CD8-positive, alpha-beta memory T cell (primary cell): Measurements from ENCODE around the gene L3MBTL3. TPM values are rescaled to one million over a fixed set of nuclear protein-coding genes. Genes with fewer than 3 reads are reported as not detected.

Experiments
- CTCF ChIA-PET: fragments of 350-600 bp; sonication (Branson Sonifier 250); formaldehyde crosslinking; loops from one replicate; lab custom pipeline; 2021; ENCODE audit warnings: antibody characterized with exemption; lab: Charles Lee
- POLR2A ChIA-PET: fragments of 350-600 bp; sonication (Branson Sonifier 250); formaldehyde crosslinking; loops from one replicate; lab custom pipeline; 2021; ENCODE audit warnings: antibody characterized with exemption; lab: Charles Lee
- DNase-seq, 5 donors: peaks; one replicate each; pipeline versions ENCODE4 v3.0.0 to v3.0.0-alpha.2; 2020 to 2022; ENCODE audit warnings: mixed read lengths in 1 of 5
- H3K27ac ChIP-seq: one replicate; pipeline ENCODE4 v1.7.0; 2013; ENCODE audit warnings: low read depth, mild to moderate bottlenecking, low read length, moderate library complexity
- H3K27me3 ChIP-seq: 2 replicates; pipeline ENCODE4 v1.7.0; 2013; ENCODE audit warnings: low read length, mild to moderate bottlenecking; ENCODE audit not compliant: insufficient read depth, poor library complexity, severe bottlenecking
- H3K36me3 ChIP-seq: 2 replicates; pipeline ENCODE4 v1.7.0; 2013; ENCODE audit warnings: mild to moderate bottlenecking, low read length, moderate library complexity; ENCODE audit not compliant: insufficient read depth
- H3K4me1 ChIP-seq: 2 replicates; pipeline ENCODE4 v1.7.0; 2013; ENCODE audit warnings: mild to moderate bottlenecking, low read length, moderate library complexity; ENCODE audit not compliant: insufficient read depth
- H3K4me3 ChIP-seq: 2 replicates; pipeline ENCODE4 v1.7.0; 2013; ENCODE audit warnings: mild to moderate bottlenecking, low read length
- H3K9me3 ChIP-seq: 2 replicates; pipeline ENCODE4 v1.7.0; 2013; ENCODE audit warnings: mild to moderate bottlenecking, low read length
- H3K27ac Mint-ChIP-seq, 8 donors: one replicate each; pipeline ENCODE4 v1.8.0; 2020 to 2021; ENCODE audit warnings: mixed read lengths in 8 of 8, mild to moderate bottlenecking in 6 of 8, inconsistent platforms in 3 of 8, moderate library complexity in 3 of 8
- H3K27me3 Mint-ChIP-seq, 2 donors: one replicate each; pipeline ENCODE4 v1.8.0; 2020 to 2021; ENCODE audit warnings: mixed read lengths in 2 of 2, mild to moderate bottlenecking in 1 of 2, moderate library complexity in 1 of 2
- H3K36me3 Mint-ChIP-seq, 3 donors: one replicate each; pipeline ENCODE4 v1.8.0; 2020 to 2021; ENCODE audit warnings: mixed read lengths in 3 of 3, inconsistent platforms in 1 of 3, mild to moderate bottlenecking in 1 of 3
- H3K4me1 Mint-ChIP-seq, 3 donors: one replicate each; pipeline ENCODE4 v1.8.0; 2020 to 2021; ENCODE audit warnings: mixed read lengths in 3 of 3, inconsistent platforms in 1 of 3, mild to moderate bottlenecking in 1 of 3
- H3K4me3 Mint-ChIP-seq, 7 donors: one replicate each; pipeline ENCODE4 v1.8.0; 2020 to 2021; ENCODE audit warnings: mixed read lengths in 7 of 7, mild to moderate bottlenecking in 6 of 7, moderate library complexity in 4 of 7, inconsistent platforms in 2 of 7
- H3K9me3 Mint-ChIP-seq, 5 donors: one replicate each; pipeline ENCODE4 v1.8.0; 2020 to 2022; ENCODE audit warnings: mixed read lengths in 5 of 5, mild to moderate bottlenecking in 3 of 5, moderate library complexity in 2 of 5, inconsistent platforms in 1 of 5
- polyA plus RNA-seq: library from polyadenylated mRNA; unstranded; fragments of 300-500 nt; fragmentation: Illumina TruSeq; gene quantifications from one replicate; pipeline ENCODE4 v1.2.3, GENCODE V29; 2021
- total RNA-seq, 2 experiments: library from RNA; stranded (reverse); gene quantifications; one replicate each; pipeline ENCODE4 v1.2.3, GENCODE V29; 2021

L3MBTL3 gene
- total and polyA plus RNA-seq, 3 experiments from 2014 or later, result 6.6 to 11.1 (median 10.2) TPM

DNA sequence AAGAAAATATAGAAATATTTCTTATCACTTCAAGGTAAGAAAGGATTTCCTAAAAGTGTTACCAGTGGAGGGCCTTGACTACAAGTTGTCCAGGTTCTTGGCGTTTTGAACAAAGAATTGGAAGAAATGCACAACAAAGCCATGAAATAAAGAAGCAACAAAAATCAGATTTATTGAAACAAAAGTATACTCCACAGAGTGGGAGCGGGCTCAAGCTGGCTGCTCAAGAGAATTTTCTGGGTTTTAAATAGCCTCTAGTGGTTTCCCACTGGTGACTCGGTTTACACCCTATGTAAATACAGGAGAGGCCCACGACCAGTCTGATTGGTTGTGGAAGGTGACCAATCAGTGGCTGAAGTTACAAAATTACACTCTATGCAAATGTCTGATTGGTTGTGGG is 140.2 kb downstream of the L3MBTL3 start:
- CTCF ChIA-PET, result no interaction called here
- peak overlapping the region in 6 of 8 donors; percentile 11 to 81 (median 42) for H3K27ac Mint-ChIP-seq

GRCh38 chr6:130159956-130160355 is 141.6 kb downstream of the L3MBTL3 start:
- POLR2A ChIA-PET, result no interaction called here
- H3K27me3 Mint-ChIP-seq, result no peaks in the 10 kb centered on the region
- CTCF ChIA-PET, result no interaction called here

More for the DNA sequence above, 140.2 kb downstream of the L3MBTL3 start:
- H3K27ac ChIP-seq, result no peak overlapping the region
- H3K4me1 Mint-ChIP-seq, result peaks cover 31 to 52% (median 38%) of the 10 kb centered on the region in 3 donors
- no peak for DNase-seq
- H3K27me3 ChIP-seq, result no peaks in the 10 kb centered on the region
- no peaks in the 10 kb centered on the region for H3K4me1 ChIP-seq
- H3K9me3 Mint-ChIP-seq, result peaks cover 0 to 6% (median 0%) of the 10 kb centered on the region in 5 donors
- no peaks in the 10 kb centered on the region for H3K27me3 Mint-ChIP-seq
- H3K9me3 ChIP-seq, result no peaks in the 10 kb centered on the region
- no peak overlapping the region for H3K4me3 Mint-ChIP-seq
- peaks cover 6% of the 10 kb centered on the region for H3K36me3 ChIP-seq
- peaks cover 28 to 73% (median 29%) of the 10 kb centered on the region in 3 donors for H3K36me3 Mint-ChIP-seq
- POLR2A ChIA-PET, result no interaction called here
- no peak overlapping the region for H3K4me3 ChIP-seq

GRCh38 chr6:130161683-130162404 is 143.5 kb downstream of the L3MBTL3 start:
- H3K36me3 ChIP-seq, result peaks cover 13% of the 10 kb centered on the region

More at GRCh38 chr6:130159956-130160355, 141.6 kb downstream of the L3MBTL3 start:
- H3K4me3 Mint-ChIP-seq, result no peak overlapping the region
- DNase-seq, result no peak
- H3K4me1 ChIP-seq, result no peaks in the 10 kb centered on the region
- H3K36me3 ChIP-seq, result peaks cover 12% of the 10 kb centered on the region
- no peak overlapping the region for H3K4me3 ChIP-seq
- peaks cover 32 to 79% (median 35%) of the 10 kb centered on the region in 3 donors for H3K36me3 Mint-ChIP-seq
- no peaks in the 10 kb centered on the region for H3K27me3 ChIP-seq
- no peak overlapping the region for H3K27ac ChIP-seq
- H3K27ac Mint-ChIP-seq, result peak overlapping the region; percentile 1 to 81 (median 46)
- no peaks in the 10 kb centered on the region for H3K9me3 ChIP-seq
- peaks cover 41 to 62% (median 48%) of the 10 kb centered on the region in 3 donors for H3K4me1 Mint-ChIP-seq
- H3K9me3 Mint-ChIP-seq, result peaks cover 0 to 6% (median 0%) of the 10 kb centered on the region in 5 donors

GRCh38 chr6:130162421-130162820 is 144.0 kb downstream of the L3MBTL3 start:
- Mint-ChIP-seq H3K4me3 (no peak overlapping the region), H3K9me3 (peaks cover 0 to 9% (median 0%) of the 10 kb centered on the region in 5 donors), H3K4me1 (peaks cover 57 to 81% (median 65%) of the 10 kb centered on the region in 3 donors), H3K27me3 (no peaks in the 10 kb centered on the region), H3K36me3 (peaks cover 44 to 87% (median 55%) of the 10 kb centered on the region in 3 donors), H3K27ac (peak overlapping the region in 4 of 8 donors; percentile 24 to 61 (median 54))
- Histone ChIP-seq H3K4me1 (no peaks in the 10 kb centered on the region), H3K9me3 (no peaks in the 10 kb centered on the region), H3K4me3 (no peak overlapping the region), H3K27me3 (no peaks in the 10 kb centered on the region), H3K27ac (no peak overlapping the region), H3K36me3 (peaks cover 13% of the 10 kb centered on the region)
- DNase-seq, result no peak
- ChIA-PET POLR2A (no interaction called here), CTCF (interaction anchor here (0.8 kb wide), 1 partner anchor 12 kb away, joined by 3 read pairs; no protein-coding TSS in a partner anchor)

More at GRCh38 chr6:130161683-130162404, 143.5 kb downstream of the L3MBTL3 start:
- peak overlapping the region; percentile 4 to 80 (median 42) for H3K27ac Mint-ChIP-seq
- Histone ChIP-seq H3K27me3 (no peaks in the 10 kb centered on the region), H3K9me3 (no peaks in the 10 kb centered on the region), H3K27ac (no peak overlapping the region), H3K4me3 (no peak overlapping the region), H3K4me1 (no peaks in the 10 kb centered on the region)
- DNase-seq, result no peak
- H3K27me3 Mint-ChIP-seq, result no peaks in the 10 kb centered on the region
- ChIA-PET POLR2A (interaction anchor here (0.6 kb wide), 1 partner anchor 142 kb away, joined by 14 read pairs; no protein-coding TSS in a partner anchor), CTCF (interaction anchor here (0.8 to 1.5 kb wide), 2 partner anchors 11 to 61 kb away, joined by 3 read pairs; partner anchors contain the start of gene SAMD3)
- peaks cover 43 to 83% (median 49%) of the 10 kb centered on the region in 3 donors for H3K36me3 Mint-ChIP-seq
- H3K4me1 Mint-ChIP-seq, result peaks cover 51 to 75% (median 61%) of the 10 kb centered on the region in 3 donors
- peaks cover 0 to 9% (median 0%) of the 10 kb centered on the region in 5 donors for H3K9me3 Mint-ChIP-seq
- no peak overlapping the region for H3K4me3 Mint-ChIP-seq

DNA sequence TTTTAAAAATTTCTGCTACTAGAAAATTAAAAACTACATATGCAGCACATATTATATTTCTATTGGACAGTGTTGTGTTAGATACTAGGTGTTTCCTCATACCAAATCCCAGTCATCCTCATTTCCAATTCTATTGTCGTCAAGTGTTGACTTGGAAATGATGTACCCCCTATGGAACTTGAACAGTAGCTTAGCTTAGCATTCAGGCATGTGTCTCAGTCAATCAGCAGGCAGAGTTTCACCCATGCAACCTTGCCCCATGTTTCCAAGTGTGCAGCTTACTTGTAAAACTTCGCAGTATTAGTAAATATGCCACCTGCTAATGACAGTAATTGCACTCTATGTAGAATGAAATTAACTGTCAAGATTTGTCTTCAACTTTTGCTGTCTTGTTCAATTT is 144.9 kb downstream of the L3MBTL3 start:
- H3K9me3 ChIP-seq, result no peaks in the 10 kb centered on the region
- H3K4me3 Mint-ChIP-seq, result no peak overlapping the region
- ChIA-PET POLR2A (interaction anchor here (0.6 kb wide), 1 partner anchor 29 kb away, joined by 11 read pairs; no protein-coding TSS in a partner anchor), CTCF (no interaction called here)
- peaks cover 0 to 9% (median 0%) of the 10 kb centered on the region in 5 donors for H3K9me3 Mint-ChIP-seq
- H3K27ac Mint-ChIP-seq, result peak overlapping the region in 2 of 8 donors; percentile 13 to 95
- H3K4me1 Mint-ChIP-seq, result peaks cover 57 to 83% (median 66%) of the 10 kb centered on the region in 3 donors
- H3K36me3 Mint-ChIP-seq, result peaks cover 42 to 89% (median 59%) of the 10 kb centered on the region in 3 donors
- no peaks in the 10 kb centered on the region for H3K27me3 ChIP-seq
- no peak overlapping the region for H3K4me3 ChIP-seq
- peaks cover 13% of the 10 kb centered on the region for H3K36me3 ChIP-seq
- no peaks in the 10 kb centered on the region for H3K4me1 ChIP-seq
- DNase-seq, result no peak
- no peak overlapping the region for H3K27ac ChIP-seq
- H3K27me3 Mint-ChIP-seq, result no peaks in the 10 kb centered on the region

DNA sequence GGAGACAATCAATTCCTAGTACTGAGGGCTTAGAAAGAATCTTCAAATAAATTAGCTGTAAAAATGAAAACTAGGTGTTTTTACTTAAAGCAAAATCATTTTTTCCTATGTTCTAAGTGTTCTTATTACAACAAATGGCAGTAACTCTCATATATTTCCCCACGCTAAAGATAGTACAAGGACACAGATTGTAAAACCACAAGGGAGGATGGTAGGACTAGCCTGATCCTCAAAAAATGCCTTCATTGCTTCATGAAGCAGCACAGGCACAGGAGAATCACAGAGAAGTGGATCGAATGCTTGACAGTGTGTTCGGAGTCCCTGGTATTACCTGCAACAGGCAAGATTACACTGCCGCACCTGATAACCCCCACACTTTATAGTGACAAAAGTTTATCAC is 145.9 kb downstream of the L3MBTL3 start:
- Histone ChIP-seq H3K36me3 (peaks cover 13% of the 10 kb centered on the region), H3K4me1 (no peaks in the 10 kb centered on the region), H3K27me3 (no peaks in the 10 kb centered on the region), H3K27ac (no peak overlapping the region), H3K9me3 (no peaks in the 10 kb centered on the region), H3K4me3 (no peak overlapping the region)
- Mint-ChIP-seq H3K27ac (peak overlapping the region in 7 of 8 donors; percentile 30 to 95 (median 71)), H3K4me3 (no peak overlapping the region), H3K36me3 (peaks cover 38 to 87% (median 55%) of the 10 kb centered on the region in 3 donors), H3K4me1 (peaks cover 53 to 83% (median 62%) of the 10 kb centered on the region in 3 donors), H3K9me3 (peaks cover 0 to 9% (median 0%) of the 10 kb centered on the region in 5 donors), H3K27me3 (no peaks in the 10 kb centered on the region)
- ChIA-PET CTCF (no interaction called here), POLR2A (no interaction called here)
- DNase-seq, result no peak

DNA sequence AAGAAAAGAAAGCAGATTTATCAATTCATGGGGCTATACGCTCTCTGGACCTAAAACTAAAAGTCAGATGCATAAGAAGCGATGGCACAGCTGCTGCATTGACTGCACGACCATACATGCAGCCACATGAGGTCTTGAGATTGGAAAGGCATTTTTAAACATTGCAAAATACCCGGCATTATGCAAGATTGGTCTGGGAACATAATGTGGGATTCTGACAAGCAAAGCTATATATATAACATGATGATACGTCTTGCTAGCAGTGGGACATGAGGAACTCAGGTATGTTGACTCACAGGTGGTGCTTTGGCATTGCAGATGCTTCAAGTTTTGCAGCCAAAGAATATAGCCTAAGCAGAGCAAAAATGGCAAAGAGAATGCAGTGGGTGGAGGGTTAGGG is 149.3 kb downstream of the L3MBTL3 start:
- ChIA-PET CTCF (interaction anchor here (0.8 kb wide), 1 partner anchor 94 kb away, joined by 4 read pairs; no protein-coding TSS in a partner anchor), POLR2A (no interaction called here)
- Mint-ChIP-seq H3K4me3 (peak overlapping the region in 1 of 7 donors; percentile 4), H3K36me3 (peaks cover 36 to 82% (median 65%) of the 10 kb centered on the region in 3 donors), H3K27ac (peak overlapping the region in 6 of 8 donors; percentile 16 to 72 (median 44)), H3K9me3 (peaks cover 3 to 20% (median 17%) of the 10 kb centered on the region in 5 donors), H3K27me3 (no peaks in the 10 kb centered on the region), H3K4me1 (peaks cover 47 to 84% (median 56%) of the 10 kb centered on the region in 3 donors)
- Histone ChIP-seq H3K36me3 (peaks cover 7% of the 10 kb centered on the region), H3K27ac (no peak overlapping the region), H3K9me3 (no peaks in the 10 kb centered on the region), H3K4me3 (no peak overlapping the region), H3K4me1 (no peaks in the 10 kb centered on the region), H3K27me3 (no peaks in the 10 kb centered on the region)
- DNase-seq, result no peak
